HG02884 (cell line): ENCODE data around the gene C12orf56.
"Not testable (repeated sequence)": the region's sequence is repeated elsewhere in the genome, so short reads cannot be mapped to it uniquely, and the experiment has no call there.

Experiments used
- ATAC-seq: cut with Tn5 transposase; IDR thresholded peaks from one replicate; pipeline ENCODE4 v1.9.1; 2021; ENCODE audit warnings: mild to moderate bottlenecking, moderate library complexity; ENCODE audit not compliant: unreplicated experiment

C12orf56 gene

GRCh38 chr12:64252681-64253080 is 137.9 kb downstream of the C12orf56 start:
- ATAC-seq: no peak

DNA sequence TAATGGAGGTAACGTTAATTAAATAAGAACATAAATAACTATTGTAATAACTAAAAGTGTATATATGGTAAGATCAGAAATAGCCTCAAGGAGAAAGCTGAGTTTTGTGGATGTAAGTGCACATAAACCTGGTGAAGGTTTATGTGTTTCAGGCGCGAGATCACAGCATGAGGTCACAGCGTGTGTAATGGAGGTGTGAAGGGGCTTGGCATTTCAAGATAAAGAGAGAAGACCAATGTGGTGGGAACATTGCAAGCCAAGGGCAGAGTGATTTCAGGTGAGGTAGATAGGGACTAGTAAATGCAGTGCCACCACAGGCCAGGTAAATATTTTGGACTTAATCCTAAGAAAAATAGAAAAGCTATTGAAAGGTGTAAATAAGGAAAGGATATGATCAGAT is 146.7 kb downstream of the C12orf56 start:
- no peak for ATAC-seq

DNA sequence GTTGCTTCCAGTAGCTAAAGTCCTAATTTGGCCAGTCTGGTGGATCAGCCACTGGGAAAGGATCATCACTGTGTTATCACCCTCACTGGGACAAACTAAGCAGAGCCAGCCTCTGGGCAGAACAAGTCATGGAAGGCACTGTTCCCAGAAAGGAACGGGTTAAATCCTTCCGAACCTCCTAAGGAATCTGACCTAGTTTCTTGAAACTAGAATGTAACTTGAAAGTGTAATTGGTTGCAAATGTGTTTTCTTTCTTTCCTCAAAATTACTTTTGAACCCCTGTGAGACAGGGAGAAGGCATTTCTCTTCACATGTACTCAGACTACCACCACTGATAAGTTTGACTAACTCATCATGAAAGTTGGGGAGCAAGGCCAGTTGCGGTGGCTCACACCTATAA is 149.8 kb downstream of the C12orf56 start:
- no peak for ATAC-seq

- no peak for ATAC-seq
Measured at GRCh38 chr12:64237382-64237781, 153.2 kb downstream of the C12orf56 start.

DNA sequence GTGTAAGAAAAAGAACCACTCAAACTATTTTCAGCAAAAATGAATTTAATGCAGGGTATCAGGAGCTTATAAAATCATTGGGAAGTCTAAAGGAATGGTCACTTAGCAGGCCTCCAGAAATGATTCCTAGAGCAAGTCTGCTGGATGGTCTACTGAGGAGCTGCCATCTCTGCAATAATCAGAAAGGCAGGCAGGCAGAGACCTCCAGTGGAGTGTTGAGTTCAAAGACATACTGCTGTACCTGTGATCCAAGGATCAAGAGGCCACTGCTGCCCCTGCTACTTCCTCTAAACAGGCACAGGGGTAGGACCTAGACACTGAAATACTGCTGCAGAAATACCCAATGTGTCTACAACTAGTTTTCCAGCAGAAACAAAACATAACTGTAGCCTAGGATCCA is 154.0 kb downstream of the C12orf56 start:
- no peak for ATAC-seq

- ATAC-seq: no peak
Measured at GRCh38 chr12:64232196-64232595, 158.4 kb downstream of the C12orf56 start.

DNA sequence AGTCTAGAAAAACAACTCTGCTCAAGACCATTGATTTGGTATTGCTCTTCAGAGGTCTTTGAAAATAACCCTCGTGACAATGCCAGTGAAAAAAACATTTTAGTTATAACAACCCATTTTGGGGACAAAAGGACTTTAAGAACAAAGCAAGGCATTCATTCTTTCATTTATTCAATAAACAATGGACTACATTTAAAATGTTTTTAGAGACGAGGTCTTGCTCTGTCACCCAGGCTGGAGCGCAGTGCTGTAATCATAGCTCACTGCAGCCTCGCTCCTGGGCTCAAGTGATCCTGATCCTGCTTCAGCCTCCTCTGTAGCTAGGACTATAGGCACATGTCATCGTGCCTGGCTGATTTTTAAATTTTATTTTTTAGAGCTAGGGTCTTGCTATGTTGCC is 160.8 kb downstream of the C12orf56 start:
- no peak for ATAC-seq

- ATAC-seq: no peak
Measured at GRCh38 chr12:64229240-64229639, 161.3 kb downstream of the C12orf56 start.

DNA sequence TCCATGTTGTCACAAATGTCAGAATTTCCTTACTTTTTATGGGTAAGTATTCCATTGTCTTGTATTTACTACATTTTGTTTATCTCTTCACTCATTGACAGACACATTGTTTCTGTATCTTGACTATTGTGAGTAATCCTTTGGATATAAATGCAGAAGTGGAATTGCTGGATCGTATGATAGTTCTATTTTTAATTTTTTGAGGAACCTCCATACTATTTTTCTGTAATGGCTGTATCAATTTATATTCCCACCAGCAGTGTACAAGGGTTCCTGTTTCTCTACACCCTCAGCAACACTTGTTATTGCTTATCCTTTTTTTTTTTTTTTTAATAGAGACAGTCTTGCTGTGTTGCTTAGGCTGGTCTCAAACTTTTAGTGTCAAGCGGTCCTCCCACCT is 164.9 kb downstream of the C12orf56 start:
- ATAC-seq: no peak

DNA sequence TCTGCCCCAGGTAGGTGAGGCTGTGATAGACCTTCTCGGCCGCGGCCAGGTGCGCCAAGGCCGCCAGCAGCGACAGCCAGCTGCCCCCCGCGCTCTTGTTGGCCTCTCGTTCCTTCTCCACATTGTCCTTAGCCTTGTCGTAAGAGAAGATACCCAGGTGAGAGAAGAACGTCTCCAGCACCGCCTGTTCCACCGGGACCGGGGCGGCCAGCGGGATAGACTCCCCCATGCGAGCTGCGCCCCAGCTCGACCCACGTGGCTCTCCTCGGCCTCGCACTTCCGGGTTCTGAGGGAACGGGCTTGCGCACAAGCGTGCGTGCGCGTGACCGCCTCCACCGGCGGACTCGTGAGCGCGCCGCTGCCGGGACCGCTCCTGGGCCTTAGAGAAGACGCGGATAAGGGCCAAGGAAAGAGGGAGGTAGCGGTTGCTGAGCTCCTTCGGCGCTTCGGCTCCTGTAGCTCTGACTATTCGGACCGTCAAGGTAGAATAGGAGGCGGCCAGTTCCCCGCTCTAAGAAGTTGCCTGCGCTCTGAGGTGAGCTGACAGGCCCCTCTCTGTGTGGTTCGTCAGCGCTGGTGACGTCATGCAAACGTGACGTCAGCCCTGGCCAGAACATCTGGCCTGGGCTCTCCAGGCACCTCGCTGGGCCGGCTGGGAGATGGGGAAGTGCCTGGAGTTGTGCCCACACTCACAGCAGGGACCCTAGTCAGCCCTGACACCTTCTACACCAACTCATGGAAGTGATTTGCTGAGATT is 168.4 kb downstream of the C12orf56 start, which contains the start of gene KICS2:
KICS2 (minus strand) TSS at position 288 of the 757 bp plus-strand sequence; CDS start at position 229, 59 bp downstream.
- peak; percentile 95 for ATAC-seq

DNA sequence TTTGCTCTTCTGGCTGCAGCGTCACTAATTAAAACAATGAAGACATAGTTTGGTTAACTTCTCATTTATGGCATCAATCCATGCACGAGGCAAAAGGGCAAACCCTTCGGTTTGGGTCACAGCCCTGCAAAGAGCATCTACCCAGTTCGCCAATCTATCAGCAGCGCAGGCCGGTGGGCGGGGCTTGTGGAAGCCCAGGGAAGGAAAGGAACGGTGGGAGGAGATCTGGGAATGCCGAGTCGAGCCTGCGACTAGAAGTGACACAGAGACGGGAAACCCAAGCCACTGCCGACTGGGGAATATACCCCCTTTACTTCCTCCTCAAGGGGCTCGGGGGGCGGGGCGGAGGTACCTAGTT is 168.9 kb downstream of the C12orf56 start:
- ATAC-seq: peak; percentile 23

GRCh38 chr12:64220046-64220445 is 170.5 kb downstream of the C12orf56 start:
- no peak for ATAC-seq

DNA sequence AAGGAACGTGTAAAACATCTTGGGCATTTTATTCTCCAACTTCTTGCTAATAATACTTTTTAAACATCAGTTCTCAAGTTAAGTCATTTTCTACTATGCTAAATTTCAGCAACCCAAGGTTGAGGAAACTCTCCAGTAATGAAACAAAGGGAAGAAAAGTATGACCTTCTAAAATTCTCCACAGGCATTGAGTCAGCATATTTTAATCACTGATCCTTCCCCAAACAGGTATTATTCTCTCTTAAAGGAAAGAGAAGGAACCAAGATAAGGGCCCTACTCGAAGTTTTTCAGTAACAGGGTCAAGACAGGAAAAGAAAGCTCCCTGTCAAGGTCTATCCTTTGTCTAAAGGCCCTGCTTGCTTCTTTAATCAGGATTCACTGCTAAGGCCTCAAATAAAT is 171.4 kb downstream of the C12orf56 start:
- no peak for ATAC-seq

GRCh38 chr12:64218597-64218996 is 172.0 kb downstream of the C12orf56 start:
- no peak for ATAC-seq

DNA sequence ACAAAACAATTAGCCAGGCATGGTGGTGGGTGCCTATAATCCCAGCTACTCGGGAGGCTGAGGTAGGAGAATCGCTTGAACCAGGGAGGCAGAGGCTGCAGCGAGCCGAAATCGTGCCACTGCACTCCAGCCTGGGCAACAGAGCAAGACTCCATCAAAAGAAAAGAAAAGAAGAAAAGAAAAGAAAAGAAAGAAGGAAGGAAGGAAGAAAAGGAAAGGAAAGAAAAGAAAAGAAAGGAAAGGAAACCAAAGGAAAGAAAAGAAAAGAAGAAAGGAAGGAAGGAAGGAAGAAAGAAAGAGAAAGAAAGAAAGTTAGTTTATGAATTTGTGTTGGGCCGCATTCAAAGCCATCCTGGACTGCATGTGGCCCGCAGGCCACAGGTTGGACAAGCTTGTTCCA is 172.9 kb downstream of the C12orf56 start:
- not testable (repeated sequence) for ATAC-seq

DNA sequence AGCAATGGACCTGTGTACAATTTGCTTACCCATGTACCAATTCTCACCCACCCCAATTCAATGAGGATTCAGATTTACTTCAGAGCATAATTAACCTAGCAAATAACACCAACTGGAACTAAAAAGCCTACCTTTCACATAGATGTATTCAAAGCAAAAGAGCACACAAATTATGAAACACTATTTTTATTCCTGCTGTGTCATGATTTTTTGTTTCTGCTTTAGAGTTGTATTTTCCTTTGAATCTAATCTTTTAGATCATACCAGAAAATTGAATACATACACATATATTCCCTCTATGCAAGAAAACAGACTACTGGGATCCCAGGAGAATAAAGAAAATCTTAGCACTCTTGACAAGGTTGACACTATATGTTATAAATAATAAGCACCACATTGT is 174.3 kb downstream of the C12orf56 start:
- no peak for ATAC-seq
